NCI-H2029 treated with DMSO at 0.1 percent for 48 hours (cell line): ENCODE measurements around the gene DSCAML1.

Experiments used
- DNase-seq: peaks from one replicate; lab custom pipeline; 2025; lab: John Stamatoyannopoulos, UW

Gene DSCAML1

DNA sequence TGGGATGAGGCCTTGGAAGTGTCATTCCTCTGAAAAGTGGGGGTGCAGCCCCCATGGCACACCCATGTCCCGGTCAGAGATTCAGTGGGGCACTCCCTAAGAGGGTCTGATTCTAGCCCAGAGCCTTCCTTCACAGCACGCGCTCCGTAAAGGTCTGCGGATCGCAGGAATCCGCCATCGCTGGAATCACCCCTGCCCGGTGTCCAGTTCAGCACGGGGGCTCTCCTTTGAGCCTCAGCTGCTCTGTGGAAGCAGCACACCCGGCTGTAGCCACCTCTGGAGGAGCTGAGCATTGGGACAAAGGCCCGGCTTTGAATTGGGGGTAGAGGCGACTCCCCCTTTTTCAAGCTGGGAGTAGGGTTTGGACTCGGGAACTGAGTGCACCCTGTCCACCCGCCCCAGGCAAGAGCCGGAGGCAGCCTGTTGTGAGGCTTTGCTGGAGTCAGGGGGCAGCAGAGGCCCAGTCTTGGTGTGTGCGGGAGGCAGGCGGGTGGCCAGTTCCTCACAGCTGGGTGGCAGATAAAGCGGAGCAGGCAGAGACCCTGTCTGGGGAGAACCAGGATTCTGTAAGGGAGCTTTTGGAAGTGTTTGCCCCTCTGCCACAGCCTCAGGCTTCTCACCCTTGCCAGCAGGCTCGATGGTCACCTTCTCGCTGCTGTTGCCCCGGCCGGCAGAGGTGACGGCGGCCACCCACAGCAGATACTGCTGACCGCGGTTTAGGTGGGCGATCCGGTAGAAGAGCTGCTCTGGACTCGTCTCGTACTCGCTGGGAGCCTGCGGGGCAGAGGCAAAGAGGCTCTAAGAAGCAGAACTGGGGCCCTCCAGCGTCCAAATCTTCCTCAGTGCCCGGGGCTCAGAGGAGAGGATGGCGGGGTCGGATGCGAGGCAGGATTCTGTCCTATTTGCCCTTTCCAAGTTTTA is 353.5 kb downstream of the DSCAML1 start:
- peak; percentile 21 for DNase-seq

- DNase-seq, result no peak
These were observed 354.2 kb downstream of the DSCAML1 start for GRCh38 chr11:117442869-117443239.

GRCh38 chr11:117442049-117442868 is 354.8 kb downstream of the DSCAML1 start:
- no peak for DNase-seq

DNA sequence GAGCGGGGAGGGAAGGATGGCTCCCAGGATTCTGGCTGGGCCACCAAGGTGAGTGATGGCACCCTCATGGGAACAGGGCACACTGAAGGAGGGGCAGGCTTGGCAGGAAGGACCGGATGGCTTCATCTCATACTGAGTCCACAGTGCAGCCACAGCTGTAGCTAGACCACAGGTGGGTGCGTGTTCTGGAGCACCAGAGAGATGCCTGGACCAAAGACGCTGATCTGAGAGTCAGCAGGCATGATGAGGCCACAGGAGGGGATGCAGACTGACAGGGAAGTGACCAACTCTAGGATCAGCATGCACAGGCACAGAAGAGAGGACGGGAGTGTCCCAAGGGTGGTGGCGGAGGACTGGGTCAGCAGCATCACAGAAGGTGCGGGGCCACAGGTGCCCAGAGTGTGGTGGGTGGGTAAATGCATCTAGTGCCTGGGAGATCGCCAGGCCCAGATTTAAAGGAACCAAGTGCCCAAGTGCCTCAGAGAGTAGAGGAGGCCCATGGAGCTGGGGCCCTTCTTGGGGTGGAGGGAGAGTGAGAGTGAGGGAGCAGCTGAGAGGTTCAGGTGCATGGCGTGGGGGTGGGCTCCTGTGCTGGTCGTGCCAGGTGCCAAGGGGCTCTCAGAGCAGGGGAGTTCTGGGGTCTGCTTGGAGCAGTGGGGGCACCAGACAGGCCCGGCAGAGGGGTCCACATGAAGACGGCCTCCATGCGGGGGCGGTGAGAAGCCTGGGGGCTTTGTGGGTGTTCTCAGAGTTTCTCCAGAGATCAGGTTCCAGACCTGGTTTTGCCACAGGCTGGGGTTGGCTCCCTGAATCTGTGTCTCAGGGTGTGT is 355.7 kb downstream of the DSCAML1 start:
- no peak for DNase-seq

DNA sequence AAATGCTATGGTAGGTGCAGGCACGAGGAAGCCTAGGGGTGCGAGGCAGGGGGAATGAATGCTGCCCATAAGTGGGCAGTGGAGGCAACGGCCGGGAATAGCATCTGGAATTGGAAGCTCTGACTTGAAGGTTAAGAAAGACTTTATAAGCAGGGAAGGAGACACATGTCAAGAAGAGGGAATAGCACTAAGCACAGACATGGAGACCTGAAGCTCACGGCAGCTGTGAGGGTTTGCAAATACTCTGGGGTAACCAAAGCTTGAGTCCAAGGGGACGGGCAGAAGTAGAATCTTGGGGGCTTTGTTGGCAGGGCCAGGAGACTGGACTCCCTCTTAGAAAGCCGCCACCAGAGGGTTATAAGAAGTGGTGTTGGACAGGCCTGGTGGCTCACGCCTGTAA is 356.8 kb downstream of the DSCAML1 start:
- no peak for DNase-seq

GRCh38 chr11:117439256-117439655 is 357.8 kb downstream of the DSCAML1 start:
- no peak for DNase-seq

GRCh38 chr11:117438371-117439000 is 358.5 kb downstream of the DSCAML1 start:
- no peak for DNase-seq

GRCh38 chr11:117437791-117438130 is 359.3 kb downstream of the DSCAML1 start:
- no peak for DNase-seq

DNA sequence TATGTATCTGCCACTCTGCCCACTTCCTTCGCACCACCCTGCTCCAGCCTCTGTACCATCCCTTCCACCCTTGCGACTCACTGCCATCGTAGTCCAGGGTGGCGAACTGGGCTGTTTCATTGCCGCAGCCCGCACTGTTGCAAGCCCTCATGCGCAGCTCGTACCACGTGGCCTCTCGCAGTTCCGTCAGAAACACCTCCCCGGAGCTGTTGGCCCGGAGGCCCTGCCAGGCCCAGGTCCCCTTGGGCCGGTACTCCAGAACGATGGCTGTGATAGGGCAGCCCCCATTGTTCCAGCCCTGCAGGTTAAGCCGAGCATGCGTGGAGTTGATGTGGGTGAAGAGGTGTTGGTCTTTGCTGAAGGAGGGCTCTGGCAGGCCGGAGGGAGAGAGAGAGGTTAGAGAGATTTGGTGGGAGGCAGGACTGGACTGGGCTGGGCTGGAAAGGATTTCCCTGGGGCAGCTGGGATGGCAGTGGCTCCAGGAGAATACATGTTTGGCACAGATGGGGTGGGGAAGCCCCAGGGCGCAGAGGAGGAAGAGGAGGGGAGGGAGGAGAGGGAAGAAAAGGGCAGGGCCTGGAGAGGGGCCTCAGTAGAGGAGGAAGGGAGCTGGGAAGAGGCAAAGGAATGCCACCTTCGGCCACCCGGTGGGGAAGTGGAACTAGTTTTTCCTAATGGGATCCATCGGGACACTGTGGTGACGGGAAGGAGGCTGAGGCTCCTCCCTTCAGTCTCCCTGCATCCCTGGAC is 359.8 kb downstream of the DSCAML1 start:
- DNase-seq, result no peak

GRCh38 chr11:117435326-117435725 is 361.7 kb downstream of the DSCAML1 start:
- DNase-seq, result no peak

- DNase-seq, result no peak
These were observed 362.5 kb downstream of the DSCAML1 start for GRCh38 chr11:117434481-117434880.

GRCh38 chr11:117433717-117434116 is 363.3 kb downstream of the DSCAML1 start:
- DNase-seq, result no peak

DNA sequence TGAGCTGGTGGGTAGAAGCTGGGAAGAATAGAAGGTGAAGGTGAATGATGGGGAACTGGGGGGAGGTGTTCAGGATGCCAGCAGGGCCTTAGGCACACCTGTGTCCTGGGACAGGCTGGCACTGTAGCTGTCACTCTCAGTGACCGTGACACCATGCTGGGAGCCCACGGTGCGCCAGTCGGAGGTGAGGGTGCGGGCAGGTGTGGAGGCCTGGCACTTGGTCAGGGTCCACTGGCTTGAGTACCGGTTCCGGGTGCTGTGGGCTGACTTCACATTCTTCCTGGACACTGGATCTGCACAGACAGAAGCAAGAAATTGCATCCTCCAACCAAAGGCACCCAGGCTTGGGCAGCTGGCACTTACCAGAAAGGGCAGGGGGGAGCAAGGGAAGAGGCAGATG is 365.6 kb downstream of the DSCAML1 start:
- no peak for DNase-seq

DNA sequence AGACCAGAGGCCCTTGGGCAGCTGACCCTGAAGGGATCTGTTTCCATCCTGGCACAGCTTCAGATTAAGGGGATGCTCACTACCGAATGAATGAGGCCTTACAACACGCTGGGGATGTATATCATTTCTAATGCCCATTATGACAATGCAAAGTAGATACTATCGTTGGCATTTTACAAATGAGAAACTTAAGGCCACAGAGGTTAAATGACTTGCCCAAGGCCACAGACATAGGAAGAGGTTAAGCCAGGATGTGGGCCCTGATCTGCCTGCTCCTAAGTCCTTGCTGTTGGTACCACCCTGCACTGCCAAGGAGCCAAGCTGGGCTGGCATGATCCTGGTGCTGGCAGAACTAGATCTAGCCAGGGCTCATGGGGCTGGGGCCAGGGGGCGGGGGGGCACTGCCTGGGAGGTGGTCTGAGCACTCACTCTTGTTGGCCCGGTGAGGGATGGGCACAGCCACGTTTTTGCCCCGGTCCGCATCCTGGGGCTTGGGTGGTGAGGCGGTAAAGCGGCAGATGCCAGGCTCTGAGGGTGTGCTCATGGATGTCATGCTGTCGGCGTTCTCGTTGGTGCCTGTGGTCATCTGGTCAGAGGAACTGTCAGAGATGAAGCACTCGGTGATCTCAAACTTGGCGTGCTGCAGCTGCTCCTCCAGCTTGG is 366.6 kb downstream of the DSCAML1 start:
- DNase-seq, result no peak

- no peak for DNase-seq
These were observed 368.2 kb downstream of the DSCAML1 start for GRCh38 chr11:117428856-117429229.

DNA sequence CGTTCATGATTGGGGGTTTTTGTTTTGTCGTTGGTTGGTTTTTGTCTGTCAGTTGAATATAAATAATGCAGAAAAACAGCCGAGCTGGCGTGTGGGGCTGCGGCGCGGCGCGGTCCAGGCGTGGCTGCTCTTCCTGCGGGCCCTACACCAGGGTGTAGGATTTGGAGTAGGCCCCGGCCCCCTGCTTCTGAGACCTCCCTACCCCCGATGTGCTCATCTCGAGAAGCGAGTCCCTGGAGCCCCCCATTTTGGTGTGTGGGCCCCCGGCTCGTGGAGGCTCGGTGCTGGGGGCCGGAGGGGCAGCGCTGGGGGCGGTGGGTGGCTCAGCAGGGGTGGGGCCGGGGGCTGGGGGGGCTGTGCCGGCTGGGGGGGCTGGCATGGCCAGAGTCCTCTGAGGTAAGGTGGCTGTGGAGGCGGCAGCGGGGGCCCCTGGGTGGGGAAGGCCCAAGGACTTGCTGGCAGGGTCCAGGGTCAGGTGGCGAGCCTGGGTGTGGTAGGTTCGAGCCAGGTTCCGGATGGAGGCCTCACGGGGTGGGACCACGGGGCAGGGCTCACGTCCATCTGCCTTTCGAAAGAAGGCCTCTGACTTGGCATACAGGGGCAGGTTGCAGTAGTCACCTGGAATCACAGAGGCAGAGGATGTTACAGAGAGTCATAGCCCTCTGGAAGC is 368.7 kb downstream of the DSCAML1 start:
- no peak for DNase-seq

GRCh38 chr11:117427356-117427874 is 369.6 kb downstream of the DSCAML1 start:
- DNase-seq, result no peak

GRCh38 chr11:117426941-117427340 is 370.1 kb downstream of the DSCAML1 start:
- DNase-seq, result no peak

- DNase-seq, result no peak
These were observed 370.7 kb downstream of the DSCAML1 start for GRCh38 chr11:117426297-117426685.
